ENCODE measurements around the gene ANKRD28. TPM values are rescaled to one million over a fixed set of nuclear protein-coding genes. Genes with fewer than 3 reads are reported as not detected.

Gene ANKRD28
- total RNA-seq, 1 experiment from 2014 or later, result 89.3 TPM

GRCh38 chr3:15755780-15756179, 42.0 kb downstream of the ANKRD28 start:
- intact Hi-C loops (cut with micrococcal nuclease; ENCODE audit: unreplicated experiment) (no loop called here), in situ Hi-C loops (cut with HindIII; ENCODE audit: low pct_unique_long_range_greater_than_20kb, low sequenced_read_pairs) (no loop called here)
- CTCF ChIA-PET, result no interaction called here
- Histone ChIP-seq H3K27ac (ENCODE audit: low read length) (peak overlapping the region; percentile 64), H3K27me3 (ENCODE audit: control insufficient read depth, insufficient read depth, low read length) (no peaks in the 10 kb centered on the region), H3K36me3 (ENCODE audit: control insufficient read depth, insufficient read depth, low read length) (peaks cover 11% of the 10 kb centered on the region), H3K4me1 (ENCODE audit: control insufficient read depth, insufficient read depth, low read length) (peaks cover 39% of the 10 kb centered on the region), H3K4me3 (ENCODE audit: low read depth in 2 of 2, low read length in 2 of 2) (no peak overlapping the region), H3K9me3 (ENCODE audit: control insufficient read depth, insufficient read depth, low read depth, low read length) (no peaks in the 10 kb centered on the region)
- TF ChIP-seq POLR2AphosphoS5 (IDR thresholded peaks at IDR 0.05; ENCODE audit: low read depth, low read length) (no peak), TCF7L2 (IDR thresholded peaks at IDR 0.05; ENCODE audit: low read depth, low read length) (no peak)
- POLR2A ChIA-PET, result no interaction called here
- ATAC-seq (no peak), DNase-seq (ENCODE audit: low read depth, low spot score) (no peak)
- no TSS peak for BruUV-seq (replicated peaks)

DNA sequence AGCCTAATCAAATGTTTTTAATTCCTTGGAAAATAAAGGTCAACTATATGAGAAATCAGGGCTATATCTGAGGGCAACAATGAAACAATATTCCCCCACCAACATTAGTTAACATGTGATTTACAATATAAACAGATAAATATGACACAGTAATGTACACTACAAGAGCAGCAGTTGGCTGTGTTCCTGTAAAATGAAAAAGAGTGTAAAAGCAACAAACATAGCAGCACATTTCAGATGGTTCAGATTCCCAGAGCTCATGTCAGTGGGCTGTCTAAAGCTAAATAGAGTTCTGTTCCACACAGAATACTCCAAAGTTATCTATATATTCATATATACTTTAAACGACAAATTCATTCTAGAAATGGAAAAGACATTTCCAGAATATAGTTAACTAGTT, 42.6 kb downstream of the ANKRD28 start:
- DNase-seq (ENCODE audit: low read depth, low spot score) (no peak), ATAC-seq (peak; percentile 11; the same call in 1 of the 2 replicates)
- intact Hi-C loops (cut with micrococcal nuclease; ENCODE audit: unreplicated experiment), result no loop called here
- BruUV-seq (replicated peaks), result no TSS peak
- H3K27ac ChIP-seq (ENCODE audit: low read length), result peak overlapping the region; percentile 64
- H3K36me3 ChIP-seq (ENCODE audit: control insufficient read depth, insufficient read depth, low read length), result peaks cover 17% of the 10 kb centered on the region
- no peaks in the 10 kb centered on the region for H3K9me3 ChIP-seq (ENCODE audit: control insufficient read depth, insufficient read depth, low read depth, low read length)
- no peak overlapping the region for H3K4me3 ChIP-seq (ENCODE audit: low read depth in 2 of 2, low read length in 2 of 2)
- POLR2A ChIA-PET, result no interaction called here
- in situ Hi-C loops (cut with HindIII; ENCODE audit: low pct_unique_long_range_greater_than_20kb, low sequenced_read_pairs), result no loop called here
- CTCF ChIA-PET, result no interaction called here
- no peaks in the 10 kb centered on the region for H3K27me3 ChIP-seq (ENCODE audit: control insufficient read depth, insufficient read depth, low read length)
- H3K4me1 ChIP-seq (ENCODE audit: control insufficient read depth, insufficient read depth, low read length), result peaks cover 39% of the 10 kb centered on the region
- TF ChIP-seq POLR2AphosphoS5 (IDR thresholded peaks at IDR 0.05; ENCODE audit: low read depth, low read length) (no peak), TCF7L2 (IDR thresholded peaks at IDR 0.05; ENCODE audit: low read depth, low read length) (no peak), SIN3A (IDR thresholded peaks at IDR 0.05; ENCODE audit: borderline replicate concordance, insufficient read depth, low read depth, low read length) (no peak)
- TF ChIP-seq, protein P1, sequence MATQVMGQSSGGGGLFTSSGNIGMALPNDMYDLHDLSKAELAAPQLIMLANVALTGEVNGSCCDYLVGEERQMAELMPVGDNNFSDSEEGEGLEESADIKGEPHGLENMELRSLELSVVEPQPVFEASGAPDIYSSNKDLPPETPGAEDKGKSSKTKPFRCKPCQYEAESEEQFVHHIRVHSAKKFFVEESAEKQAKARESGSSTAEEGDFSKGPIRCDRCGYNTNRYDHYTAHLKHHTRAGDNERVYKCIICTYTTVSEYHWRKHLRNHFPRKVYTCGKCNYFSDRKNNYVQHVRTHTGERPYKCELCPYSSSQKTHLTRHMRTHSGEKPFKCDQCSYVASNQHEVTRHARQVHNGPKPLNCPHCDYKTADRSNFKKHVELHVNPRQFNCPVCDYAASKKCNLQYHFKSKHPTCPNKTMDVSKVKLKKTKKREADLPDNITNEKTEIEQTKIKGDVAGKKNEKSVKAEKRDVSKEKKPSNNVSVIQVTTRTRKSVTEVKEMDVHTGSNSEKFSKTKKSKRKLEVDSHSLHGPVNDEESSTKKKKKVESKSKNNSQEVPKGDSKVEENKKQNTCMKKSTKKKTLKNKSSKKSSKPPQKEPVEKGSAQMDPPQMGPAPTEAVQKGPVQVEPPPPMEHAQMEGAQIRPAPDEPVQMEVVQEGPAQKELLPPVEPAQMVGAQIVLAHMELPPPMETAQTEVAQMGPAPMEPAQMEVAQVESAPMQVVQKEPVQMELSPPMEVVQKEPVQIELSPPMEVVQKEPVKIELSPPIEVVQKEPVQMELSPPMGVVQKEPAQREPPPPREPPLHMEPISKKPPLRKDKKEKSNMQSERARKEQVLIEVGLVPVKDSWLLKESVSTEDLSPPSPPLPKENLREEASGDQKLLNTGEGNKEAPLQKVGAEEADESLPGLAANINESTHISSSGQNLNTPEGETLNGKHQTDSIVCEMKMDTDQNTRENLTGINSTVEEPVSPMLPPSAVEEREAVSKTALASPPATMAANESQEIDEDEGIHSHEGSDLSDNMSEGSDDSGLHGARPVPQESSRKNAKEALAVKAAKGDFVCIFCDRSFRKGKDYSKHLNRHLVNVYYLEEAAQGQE (IDR thresholded peaks at IDR 0.05; ENCODE audit: insufficient read depth in 1 of 2, low read depth in 2 of 2, low read length in 1 of 2), result no peak
- TF ChIP-seq, protein P2, sequence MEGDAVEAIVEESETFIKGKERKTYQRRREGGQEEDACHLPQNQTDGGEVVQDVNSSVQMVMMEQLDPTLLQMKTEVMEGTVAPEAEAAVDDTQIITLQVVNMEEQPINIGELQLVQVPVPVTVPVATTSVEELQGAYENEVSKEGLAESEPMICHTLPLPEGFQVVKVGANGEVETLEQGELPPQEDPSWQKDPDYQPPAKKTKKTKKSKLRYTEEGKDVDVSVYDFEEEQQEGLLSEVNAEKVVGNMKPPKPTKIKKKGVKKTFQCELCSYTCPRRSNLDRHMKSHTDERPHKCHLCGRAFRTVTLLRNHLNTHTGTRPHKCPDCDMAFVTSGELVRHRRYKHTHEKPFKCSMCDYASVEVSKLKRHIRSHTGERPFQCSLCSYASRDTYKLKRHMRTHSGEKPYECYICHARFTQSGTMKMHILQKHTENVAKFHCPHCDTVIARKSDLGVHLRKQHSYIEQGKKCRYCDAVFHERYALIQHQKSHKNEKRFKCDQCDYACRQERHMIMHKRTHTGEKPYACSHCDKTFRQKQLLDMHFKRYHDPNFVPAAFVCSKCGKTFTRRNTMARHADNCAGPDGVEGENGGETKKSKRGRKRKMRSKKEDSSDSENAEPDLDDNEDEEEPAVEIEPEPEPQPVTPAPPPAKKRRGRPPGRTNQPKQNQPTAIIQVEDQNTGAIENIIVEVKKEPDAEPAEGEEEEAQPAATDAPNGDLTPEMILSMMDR (IDR thresholded peaks at IDR 0.05), result no peak

DNA sequence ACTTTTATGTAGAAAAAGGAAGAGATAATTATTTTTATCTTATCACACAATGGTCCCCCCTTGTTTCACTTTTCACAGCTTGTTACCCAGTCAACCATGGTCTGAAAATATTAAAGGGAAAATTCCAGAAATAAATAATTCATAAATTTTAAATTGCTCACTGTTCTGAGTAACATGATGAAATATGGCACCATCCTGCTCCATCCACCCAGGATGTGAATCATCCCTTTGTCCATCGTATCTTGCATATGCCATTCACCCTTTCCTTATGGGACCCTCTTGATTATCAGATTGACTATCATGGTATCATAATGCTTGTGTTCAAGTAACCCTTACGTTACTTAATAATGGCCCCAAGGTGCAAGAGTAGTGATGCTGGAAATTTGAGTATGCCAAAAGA, 43.7 kb downstream of the ANKRD28 start:
- BruUV-seq (replicated peaks), result no TSS peak
- CTCF ChIA-PET, result no interaction called here
- POLR2A ChIA-PET, result no interaction called here
- Histone ChIP-seq H3K4me3 (ENCODE audit: low read depth in 2 of 2, low read length in 2 of 2) (no peak overlapping the region), H3K9me3 (ENCODE audit: control insufficient read depth, insufficient read depth, low read depth, low read length) (no peaks in the 10 kb centered on the region), H3K27ac (ENCODE audit: low read length) (peak overlapping the region; percentile 77), H3K4me1 (ENCODE audit: control insufficient read depth, insufficient read depth, low read length) (peaks cover 39% of the 10 kb centered on the region), H3K27me3 (ENCODE audit: control insufficient read depth, insufficient read depth, low read length) (no peaks in the 10 kb centered on the region), H3K36me3 (ENCODE audit: control insufficient read depth, insufficient read depth, low read length) (peaks cover 18% of the 10 kb centered on the region)
- TF ChIP-seq, protein P2 (IDR thresholded peaks at IDR 0.05), result no peak
- ATAC-seq (no peak), DNase-seq (ENCODE audit: low read depth, low spot score) (no peak)
- intact Hi-C loops (cut with micrococcal nuclease; ENCODE audit: unreplicated experiment), result no loop called here
- in situ Hi-C loops (cut with HindIII; ENCODE audit: low pct_unique_long_range_greater_than_20kb, low sequenced_read_pairs), result no loop called here
